B cell (primary cell): ENCODE data around the gene LKAAEAR1.

Experiments
- EZH2 ChIP-seq: IDR thresholded peaks from 2 replicates; pipeline ENCODE4 v1.6.1; 2012; ENCODE audit warnings: borderline replicate concordance, low read depth, mild to moderate bottlenecking, moderate library complexity, low read length; ENCODE audit not compliant: insufficient read depth, poor library complexity, severe bottlenecking
- TF ChIP-seq, protein P1 (sequence below): fragments of 200-600 bp; IDR thresholded peaks from one replicate; pipeline ENCODE4 v1.8.0; 2022; ENCODE audit warnings: antibody characterized with exemption, mild to moderate bottlenecking

DNA sequence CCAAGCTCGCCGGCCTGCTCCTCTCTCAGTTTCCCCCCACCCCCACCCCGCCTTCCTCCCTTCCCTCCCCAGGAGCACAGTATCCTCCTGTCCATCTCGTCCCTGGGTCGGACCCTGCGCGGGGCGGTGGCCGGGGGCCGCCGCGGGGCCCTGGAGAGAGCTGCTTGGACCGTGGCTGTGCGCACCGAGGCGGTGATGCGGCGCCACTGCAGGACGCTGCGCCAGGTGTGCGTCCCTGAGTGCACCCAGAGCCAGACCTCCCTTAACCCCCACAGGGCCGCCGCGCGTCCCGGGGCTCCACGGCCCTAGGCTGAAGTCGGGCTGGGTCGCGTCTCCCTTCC lies 46.0 kb downstream of the LKAAEAR1 start:
- TF ChIP-seq, protein P1, sequence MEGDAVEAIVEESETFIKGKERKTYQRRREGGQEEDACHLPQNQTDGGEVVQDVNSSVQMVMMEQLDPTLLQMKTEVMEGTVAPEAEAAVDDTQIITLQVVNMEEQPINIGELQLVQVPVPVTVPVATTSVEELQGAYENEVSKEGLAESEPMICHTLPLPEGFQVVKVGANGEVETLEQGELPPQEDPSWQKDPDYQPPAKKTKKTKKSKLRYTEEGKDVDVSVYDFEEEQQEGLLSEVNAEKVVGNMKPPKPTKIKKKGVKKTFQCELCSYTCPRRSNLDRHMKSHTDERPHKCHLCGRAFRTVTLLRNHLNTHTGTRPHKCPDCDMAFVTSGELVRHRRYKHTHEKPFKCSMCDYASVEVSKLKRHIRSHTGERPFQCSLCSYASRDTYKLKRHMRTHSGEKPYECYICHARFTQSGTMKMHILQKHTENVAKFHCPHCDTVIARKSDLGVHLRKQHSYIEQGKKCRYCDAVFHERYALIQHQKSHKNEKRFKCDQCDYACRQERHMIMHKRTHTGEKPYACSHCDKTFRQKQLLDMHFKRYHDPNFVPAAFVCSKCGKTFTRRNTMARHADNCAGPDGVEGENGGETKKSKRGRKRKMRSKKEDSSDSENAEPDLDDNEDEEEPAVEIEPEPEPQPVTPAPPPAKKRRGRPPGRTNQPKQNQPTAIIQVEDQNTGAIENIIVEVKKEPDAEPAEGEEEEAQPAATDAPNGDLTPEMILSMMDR: no peak
- no peak for TF ChIP-seq EZH2
